ENCODE results near the gene IRS1.

The IRS1 gene

DNA sequence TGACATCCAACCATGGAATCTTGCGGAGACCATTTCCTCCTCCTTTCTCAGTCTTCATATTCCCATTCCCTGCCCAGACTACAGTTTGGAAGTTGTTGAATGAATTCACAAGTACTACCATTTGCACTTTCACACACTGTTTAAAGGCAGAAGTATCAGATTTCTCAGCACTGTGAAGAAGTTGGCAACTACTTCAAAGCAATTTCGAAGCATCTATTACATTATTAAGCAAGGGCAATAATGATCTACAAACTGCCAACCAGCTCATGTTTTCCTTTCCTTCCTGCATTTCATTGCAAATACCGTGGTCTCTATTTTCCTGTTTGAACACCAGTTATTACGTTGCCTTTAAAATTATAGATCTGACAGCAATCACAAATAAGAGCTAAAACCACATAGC is 105.5 kb downstream of the IRS1 start:
- Histone ChIP-seq H3K4me1 (ENCODE audit: insufficient read depth, insufficient read length) (no peaks in the 10 kb centered on the region), H3K27me3 (ENCODE audit: insufficient read depth, insufficient read length) (no peaks in the 10 kb centered on the region), H3K36me3 (ENCODE audit: insufficient read depth, insufficient read length, low read length) (no peaks in the 10 kb centered on the region), H3K4me3 (ENCODE audit: insufficient read length, low read depth) (no peak overlapping the region), H3K9ac (ENCODE audit: insufficient read length, low read depth) (no peak overlapping the region), H3K9me3 (ENCODE audit: insufficient read depth, low read length) (peaks cover 6% of the 10 kb centered on the region; the same call in 1 of the 2 replicates)
- no peak for DNase-seq (ENCODE audit: low read depth, low spot score)
- TF ChIP-seq ZNF274 (IDR thresholded peaks at IDR 0.05; ENCODE audit: low read depth, low read length) (no peak), SUZ12 (IDR thresholded peaks at IDR 0.05; ENCODE audit: extremely low read depth, insufficient read depth, insufficient read length) (no peak), YY1 (IDR thresholded peaks at IDR 0.05; ENCODE audit: insufficient read depth, insufficient read length) (no peak)

DNA sequence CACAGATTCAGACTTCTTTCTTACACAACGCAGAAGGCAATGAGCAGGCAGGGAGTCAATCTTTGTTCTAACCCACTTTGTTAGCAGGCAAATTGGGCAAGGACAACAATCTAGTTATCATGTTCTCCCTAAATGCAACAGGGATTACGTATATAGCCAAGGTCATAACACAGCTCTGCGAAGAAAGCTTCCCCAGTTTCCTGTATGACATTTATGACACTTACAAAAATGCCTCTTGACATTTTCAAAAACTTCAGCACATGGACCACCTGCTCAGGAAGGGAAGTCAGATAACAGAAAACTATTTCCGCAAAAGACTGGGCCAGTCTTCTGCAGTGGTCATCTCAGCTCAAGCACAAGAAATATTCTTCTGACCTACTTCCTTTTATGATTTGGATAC is 106.1 kb downstream of the IRS1 start:
- no peaks in the 10 kb centered on the region for H3K36me3 ChIP-seq (ENCODE audit: insufficient read depth, insufficient read length, low read length)
- H3K27me3 ChIP-seq (ENCODE audit: insufficient read depth, insufficient read length), result no peaks in the 10 kb centered on the region
- H3K9me3 ChIP-seq (ENCODE audit: insufficient read depth, low read length), result peaks cover 6% of the 10 kb centered on the region; the same call in 1 of the 2 replicates
- no peaks in the 10 kb centered on the region for H3K4me1 ChIP-seq (ENCODE audit: insufficient read depth, insufficient read length)
- DNase-seq (ENCODE audit: low read depth, low spot score), result no peak
- H3K4me3 ChIP-seq (ENCODE audit: insufficient read length, low read depth), result no peak overlapping the region
- no peak overlapping the region for H3K9ac ChIP-seq (ENCODE audit: insufficient read length, low read depth)
- TF ChIP-seq ZNF274 (IDR thresholded peaks at IDR 0.05; ENCODE audit: low read depth, low read length) (no peak), SUZ12 (IDR thresholded peaks at IDR 0.05; ENCODE audit: extremely low read depth, insufficient read depth, insufficient read length) (no peak), YY1 (IDR thresholded peaks at IDR 0.05; ENCODE audit: insufficient read depth, insufficient read length) (no peak)

DNA sequence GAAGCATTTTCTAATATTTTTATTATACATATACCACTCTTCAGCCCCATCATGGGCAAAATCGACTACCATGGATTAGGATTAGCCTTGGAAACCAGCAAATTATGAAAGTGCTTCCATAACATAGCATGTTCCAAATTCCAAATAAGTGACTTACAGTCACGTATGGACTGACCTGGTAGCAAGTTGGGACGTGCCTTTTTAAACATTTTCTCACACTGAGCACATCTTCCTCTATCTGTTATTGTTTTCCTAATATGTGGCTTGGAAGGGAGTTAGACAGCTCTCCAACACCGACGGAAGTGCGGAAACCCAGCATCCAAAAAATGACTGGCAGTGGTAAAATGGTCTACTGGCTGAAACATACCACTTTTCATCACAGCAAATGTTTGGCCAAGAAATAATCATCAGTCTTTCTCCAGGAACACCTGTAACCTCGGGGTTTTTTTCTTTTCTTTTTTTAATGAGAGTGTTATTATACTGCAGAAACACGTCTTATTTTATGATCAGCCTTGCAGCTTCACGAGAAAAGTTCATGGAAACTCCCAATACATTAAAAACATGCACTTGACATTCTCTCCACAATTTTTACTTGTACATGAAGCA is 107.0 kb downstream of the IRS1 start:
- H3K9me3 ChIP-seq (ENCODE audit: insufficient read depth, low read length), result peaks cover 6% of the 10 kb centered on the region; the same call in 1 of the 2 replicates
- no peak overlapping the region for H3K9ac ChIP-seq (ENCODE audit: insufficient read length, low read depth)
- H3K4me3 ChIP-seq (ENCODE audit: insufficient read length, low read depth), result no peak overlapping the region
- no peak for DNase-seq (ENCODE audit: low read depth, low spot score)
- H3K36me3 ChIP-seq (ENCODE audit: insufficient read depth, insufficient read length, low read length), result no peaks in the 10 kb centered on the region
- no peak for TF ChIP-seq SUZ12 (IDR thresholded peaks at IDR 0.05; ENCODE audit: extremely low read depth, insufficient read depth, insufficient read length)
- TF ChIP-seq YY1 (IDR thresholded peaks at IDR 0.05; ENCODE audit: insufficient read depth, insufficient read length), result no peak
- no peak for TF ChIP-seq ZNF274 (IDR thresholded peaks at IDR 0.05; ENCODE audit: low read depth, low read length)
- H3K27me3 ChIP-seq (ENCODE audit: insufficient read depth, insufficient read length), result no peaks in the 10 kb centered on the region
- no peaks in the 10 kb centered on the region for H3K4me1 ChIP-seq (ENCODE audit: insufficient read depth, insufficient read length)

DNA sequence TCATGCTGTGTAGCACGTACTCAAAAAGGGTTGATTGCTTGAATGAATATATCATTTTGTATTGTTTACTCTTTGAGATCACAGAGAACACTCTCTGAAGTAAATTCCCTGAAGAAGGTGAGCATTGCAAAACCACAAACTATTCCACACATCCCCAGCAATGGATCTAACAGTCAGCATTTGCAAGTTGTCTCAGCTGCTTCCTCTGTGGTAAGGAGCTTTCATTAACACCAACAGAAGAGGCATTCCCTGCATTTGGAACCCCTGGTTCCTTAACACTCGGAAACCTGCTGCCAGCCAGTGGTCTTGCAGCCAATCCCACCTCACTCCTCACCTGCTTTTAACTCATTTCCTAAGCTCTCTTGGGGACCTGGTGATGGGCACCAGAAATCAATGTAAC is 108.4 kb downstream of the IRS1 start:
- no peaks in the 10 kb centered on the region for H3K27me3 ChIP-seq (ENCODE audit: insufficient read depth, insufficient read length)
- no peak overlapping the region for H3K4me3 ChIP-seq (ENCODE audit: insufficient read length, low read depth)
- no peak overlapping the region for H3K9ac ChIP-seq (ENCODE audit: insufficient read length, low read depth)
- H3K36me3 ChIP-seq (ENCODE audit: insufficient read depth, insufficient read length, low read length), result no peaks in the 10 kb centered on the region
- 0 out of 2 replicates have a peak, but pooled peaks cover under 1% of the 10 kb centered on the region for H3K9me3 ChIP-seq (ENCODE audit: insufficient read depth, low read length)
- no peak for DNase-seq (ENCODE audit: low read depth, low spot score)
- no peaks in the 10 kb centered on the region for H3K4me1 ChIP-seq (ENCODE audit: insufficient read depth, insufficient read length)
- TF ChIP-seq YY1 (IDR thresholded peaks at IDR 0.05; ENCODE audit: insufficient read depth, insufficient read length) (no peak), SUZ12 (IDR thresholded peaks at IDR 0.05; ENCODE audit: extremely low read depth, insufficient read depth, insufficient read length) (no peak), ZNF274 (IDR thresholded peaks at IDR 0.05; ENCODE audit: low read depth, low read length) (no peak)

DNA sequence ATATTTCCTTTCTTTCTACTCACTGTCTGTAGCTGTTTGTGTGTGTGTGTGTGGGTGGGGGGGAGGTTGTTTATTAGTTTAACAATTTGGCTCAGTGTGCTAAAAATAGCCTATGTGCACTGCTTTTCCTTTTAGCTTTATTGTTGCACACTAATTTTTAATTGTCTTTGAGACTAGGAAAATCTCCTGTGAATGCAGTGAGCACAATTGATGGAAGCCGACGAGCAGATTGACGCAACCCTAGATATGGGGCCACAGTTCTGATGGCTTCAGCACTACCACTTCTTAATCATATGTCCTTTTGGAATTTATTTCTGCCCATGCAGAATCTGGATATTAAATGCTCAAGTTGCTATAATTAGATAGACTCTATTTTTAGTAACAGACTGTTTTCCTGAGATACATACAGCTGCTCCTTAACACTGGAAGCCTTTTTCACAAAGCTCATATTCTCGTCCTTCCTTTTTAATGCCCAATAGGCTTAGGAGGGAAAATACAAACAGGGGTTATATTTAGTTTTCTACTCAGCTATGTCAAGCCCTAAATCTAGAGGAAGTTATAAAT is 109.1 kb downstream of the IRS1 start:
- no peak for DNase-seq (ENCODE audit: low read depth, low spot score)
- H3K4me3 ChIP-seq (ENCODE audit: insufficient read length, low read depth), result no peak overlapping the region
- H3K27me3 ChIP-seq (ENCODE audit: insufficient read depth, insufficient read length), result no peaks in the 10 kb centered on the region
- TF ChIP-seq YY1 (IDR thresholded peaks at IDR 0.05; ENCODE audit: insufficient read depth, insufficient read length) (no peak), ZNF274 (IDR thresholded peaks at IDR 0.05; ENCODE audit: low read depth, low read length) (no peak), SUZ12 (IDR thresholded peaks at IDR 0.05; ENCODE audit: extremely low read depth, insufficient read depth, insufficient read length) (no peak)
- no peaks in the 10 kb centered on the region for H3K9me3 ChIP-seq (ENCODE audit: insufficient read depth, low read length)
- H3K9ac ChIP-seq (ENCODE audit: insufficient read length, low read depth), result no peak overlapping the region
- no peaks in the 10 kb centered on the region for H3K36me3 ChIP-seq (ENCODE audit: insufficient read depth, insufficient read length, low read length)
- no peaks in the 10 kb centered on the region for H3K4me1 ChIP-seq (ENCODE audit: insufficient read depth, insufficient read length)

DNA sequence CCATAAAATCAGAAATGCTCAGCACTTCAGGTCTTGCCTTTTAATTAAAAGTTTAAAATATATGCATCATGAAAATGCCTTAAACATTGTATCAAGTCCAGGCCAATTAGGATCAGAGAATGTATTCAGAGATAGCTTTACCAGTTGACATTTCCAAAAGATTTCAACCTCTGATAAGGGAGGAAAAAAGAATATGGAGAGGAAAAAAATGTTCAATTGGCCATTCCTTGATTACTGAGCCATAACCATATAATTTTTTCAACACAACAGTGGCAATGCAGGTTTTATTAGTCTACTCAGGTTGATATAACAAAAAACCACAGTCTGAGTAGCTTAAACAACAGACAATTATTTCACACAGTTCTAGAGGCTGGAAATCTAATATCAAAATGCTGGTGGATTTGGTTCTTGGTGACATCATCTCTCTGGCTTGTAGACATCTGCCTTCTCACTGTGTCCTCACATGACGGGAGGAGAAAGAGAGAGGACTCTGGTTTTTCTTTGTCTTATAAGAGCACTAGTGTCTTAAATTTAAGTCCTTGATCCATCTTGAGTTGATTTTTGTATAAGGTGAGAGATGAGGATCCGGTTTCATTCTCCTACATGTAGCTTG is 111.9 kb downstream of the IRS1 start:
- Histone ChIP-seq H3K36me3 (ENCODE audit: insufficient read depth, insufficient read length, low read length) (no peaks in the 10 kb centered on the region), H3K9ac (ENCODE audit: insufficient read length, low read depth) (no peak overlapping the region), H3K4me3 (ENCODE audit: insufficient read length, low read depth) (no peak overlapping the region), H3K27me3 (ENCODE audit: insufficient read depth, insufficient read length) (no peaks in the 10 kb centered on the region), H3K9me3 (ENCODE audit: insufficient read depth, low read length) (no peaks in the 10 kb centered on the region), H3K4me1 (ENCODE audit: insufficient read depth, insufficient read length) (no peaks in the 10 kb centered on the region)
- DNase-seq (ENCODE audit: low read depth, low spot score), result no peak
- no peak for TF ChIP-seq ZNF274 (IDR thresholded peaks at IDR 0.05; ENCODE audit: low read depth, low read length)
- no peak for TF ChIP-seq SUZ12 (IDR thresholded peaks at IDR 0.05; ENCODE audit: extremely low read depth, insufficient read depth, insufficient read length)
- no peak for TF ChIP-seq YY1 (IDR thresholded peaks at IDR 0.05; ENCODE audit: insufficient read depth, insufficient read length)

DNA sequence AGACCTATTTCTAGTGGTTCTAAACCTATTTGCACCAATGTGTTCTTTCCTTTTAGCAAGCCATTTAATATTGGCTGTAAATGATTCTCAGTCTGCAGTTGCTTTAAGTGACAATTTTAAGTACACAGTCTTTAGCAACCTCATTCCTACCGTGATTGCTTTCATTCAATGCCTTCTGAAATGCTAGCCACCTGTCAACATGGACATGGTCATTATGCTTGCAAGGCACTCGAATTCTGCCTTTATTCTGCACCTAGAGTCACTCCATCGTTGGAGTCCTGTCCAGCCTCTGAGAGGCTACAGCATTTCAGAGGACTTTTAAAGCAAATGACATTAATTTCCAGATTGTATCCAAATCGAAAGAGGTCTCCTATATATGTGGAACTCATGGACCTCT is 115.1 kb downstream of the IRS1 start:
- Histone ChIP-seq H3K36me3 (ENCODE audit: insufficient read depth, insufficient read length, low read length) (no peaks in the 10 kb centered on the region), H3K9me3 (ENCODE audit: insufficient read depth, low read length) (no peaks in the 10 kb centered on the region), H3K4me1 (ENCODE audit: insufficient read depth, insufficient read length) (no peaks in the 10 kb centered on the region), H3K4me3 (ENCODE audit: insufficient read length, low read depth) (no peak overlapping the region), H3K9ac (ENCODE audit: insufficient read length, low read depth) (no peak overlapping the region), H3K27me3 (ENCODE audit: insufficient read depth, insufficient read length) (no peaks in the 10 kb centered on the region)
- DNase-seq (ENCODE audit: low read depth, low spot score), result no peak
- no peak for TF ChIP-seq YY1 (IDR thresholded peaks at IDR 0.05; ENCODE audit: insufficient read depth, insufficient read length)
- TF ChIP-seq SUZ12 (IDR thresholded peaks at IDR 0.05; ENCODE audit: extremely low read depth, insufficient read depth, insufficient read length), result no peak
- no peak for TF ChIP-seq ZNF274 (IDR thresholded peaks at IDR 0.05; ENCODE audit: low read depth, low read length)
